HepG2 (cell line): ENCODE results near the gene ZDHHC18. TPM values are rescaled to one million over a fixed set of nuclear protein-coding genes. Genes with fewer than 3 reads are reported as not detected.

Experiments used
- AHR ChIP-seq: IDR thresholded peaks from 2 replicates; pipeline ENCODE4 v1.6.1; 2018; ENCODE audit warnings: missing genetic modification reagents, missing compliant biosample characterization
- BRD4 ChIP-seq: sonication (generic); formaldehyde crosslinking; IDR thresholded peaks from 2 replicates; pipeline ENCODE4 v1.4.0; 2020; ENCODE audit warnings: missing genetic modification reagents
- ELF4 ChIP-seq: sonication (generic); formaldehyde crosslinking; IDR thresholded peaks from 2 replicates; pipeline ENCODE4 v1.5.0; 2020; ENCODE audit warnings: missing genetic modification reagents, mild to moderate bottlenecking, moderate library complexity, borderline replicate concordance
- MED13 ChIP-seq: sonication (generic); formaldehyde crosslinking; IDR thresholded peaks from 2 replicates; pipeline ENCODE4 v1.5.0; 2020; ENCODE audit warnings: missing genetic modification reagents
- MXI1 ChIP-seq: IDR thresholded peaks from 3 replicates; pipeline ENCODE4 v1.6.1; 2012; ENCODE audit warnings: low read depth, low read length, inconsistent platforms, borderline replicate concordance
- NCOR1 ChIP-seq: fragments of 200-600 bp; sonication (generic); IDR thresholded peaks from 2 replicates; pipeline ENCODE4 v1.7.0; 2017; ENCODE audit warnings: antibody characterized with exemption, low read length, borderline replicate concordance
- SMAD3 ChIP-seq: sonication (generic); formaldehyde crosslinking; IDR thresholded peaks from 2 replicates; pipeline ENCODE4 v1.4.0; 2020; ENCODE audit warnings: missing genetic modification reagents
- SMYD3 ChIP-seq: sonication (generic); formaldehyde crosslinking; IDR thresholded peaks from 2 replicates; pipeline ENCODE4 v1.8.1; 2023; ENCODE audit warnings: mild to moderate bottlenecking, missing genetic modification reagents
- WIZ ChIP-seq: sonication (generic); formaldehyde crosslinking; IDR thresholded peaks from 2 replicates; pipeline ENCODE4 v1.5.1; 2020; ENCODE audit warnings: mild to moderate bottlenecking, missing genetic modification reagents
- ZBTB21 ChIP-seq: sonication (generic); formaldehyde crosslinking; IDR thresholded peaks from 2 replicates; pipeline ENCODE4 v1.4.0; 2020; ENCODE audit warnings: missing genetic modification reagents
- ZKSCAN8 ChIP-seq: IDR thresholded peaks from 2 replicates; pipeline ENCODE4 v1.6.1; 2016; ENCODE audit warnings: borderline replicate concordance, missing genetic modification reagents, missing compliant biosample characterization
- ZNF20 ChIP-seq: sonication (generic); formaldehyde crosslinking; IDR thresholded peaks from 2 replicates; pipeline ENCODE4 v1.4.0; 2020; ENCODE audit warnings: mild to moderate bottlenecking, moderate library complexity, missing genetic modification reagents
- ZNF331 ChIP-seq: sonication (generic); formaldehyde crosslinking; IDR thresholded peaks from 2 replicates; pipeline ENCODE4 v1.4.0; 2020; ENCODE audit warnings: missing genetic modification reagents
- ZNF431 ChIP-seq: sonication (generic); formaldehyde crosslinking; IDR thresholded peaks from 2 replicates; pipeline ENCODE4 v1.9.0; 2022; ENCODE audit warnings: missing genetic modification reagents, low read depth, mild to moderate bottlenecking, borderline replicate concordance
- ZNF709 ChIP-seq: sonication (generic); formaldehyde crosslinking; IDR thresholded peaks from 2 replicates; pipeline ENCODE4 v1.5.0; 2020; ENCODE audit warnings: mild to moderate bottlenecking, missing genetic modification reagents
- ZNF790 ChIP-seq: sonication (generic); formaldehyde crosslinking; IDR thresholded peaks from 2 replicates; pipeline ENCODE4 v1.8.0; 2022; ENCODE audit warnings: missing genetic modification reagents, mild to moderate bottlenecking, borderline replicate concordance
- polyA plus RNA-seq, 8 experiments: library from polyadenylated mRNA; depleted of rRNA in 3 of 8; stranded (reverse) in 7 of 8; unstranded in 1 of 8; fragments of >200 nt; fragmentation: Illumina TruSeq in 4 of 8; extraction: Trizol in 4 of 8; gene quantifications; 2 replicates each; pipeline versions ENCODE4 v1.2.1 to v1.2.3, GENCODE V29; 2011 to 2016; ENCODE audit warnings: low read depth in 4 of 8, missing spikeins in 1 of 8, mixed read lengths in 1 of 8; ENCODE audit not compliant: insufficient read depth in 1 of 8
- total RNA-seq, 5 experiments: library from RNA; depleted of rRNA; stranded (reverse); fragments of >200 nt; fragmentation: Illumina TruSeq; extraction: Trizol; gene quantifications; 2 replicates each; pipeline ENCODE4 v1.2.3, GENCODE V29; 2016; ENCODE audit warnings: low read depth in 1 of 5
- TF ChIP-seq, protein P1 (sequence below): sonication (generic); formaldehyde crosslinking; IDR thresholded peaks from 2 replicates; pipeline ENCODE4 v1.8.1; 2022; ENCODE audit warnings: low read depth, mild to moderate bottlenecking, missing genetic modification reagents
- TF ChIP-seq, protein P2 (sequence below): sonication (generic); formaldehyde crosslinking; IDR thresholded peaks from 2 replicates; pipeline ENCODE4 v1.4.0; 2020; ENCODE audit warnings: missing genetic modification reagents, low read depth, mild to moderate bottlenecking, borderline replicate concordance
- TF ChIP-seq, protein P3 (sequence below): sonication (generic); formaldehyde crosslinking; IDR thresholded peaks from 2 replicates; pipeline ENCODE4 v1.4.0; 2020; ENCODE audit warnings: mild to moderate bottlenecking, missing genetic modification reagents, borderline replicate concordance
- TF ChIP-seq, protein P4 (sequence below): sonication (generic); formaldehyde crosslinking; IDR thresholded peaks from 2 replicates; pipeline ENCODE4 v1.4.0; 2020; ENCODE audit warnings: mild to moderate bottlenecking, missing genetic modification reagents
- TF ChIP-seq, protein P5 (sequence below): sonication (generic); formaldehyde crosslinking; IDR thresholded peaks from 2 replicates; pipeline ENCODE4 v1.8.0; 2022; ENCODE audit warnings: missing genetic modification reagents, mild to moderate bottlenecking, borderline replicate concordance

ZDHHC18 gene
- total and polyA plus RNA-seq, 2 of the 13 experiments (the other 11 are each of a cell fraction or from before 2014, with no cell fraction given): 13.2 to 35.3 TPM

DNA sequence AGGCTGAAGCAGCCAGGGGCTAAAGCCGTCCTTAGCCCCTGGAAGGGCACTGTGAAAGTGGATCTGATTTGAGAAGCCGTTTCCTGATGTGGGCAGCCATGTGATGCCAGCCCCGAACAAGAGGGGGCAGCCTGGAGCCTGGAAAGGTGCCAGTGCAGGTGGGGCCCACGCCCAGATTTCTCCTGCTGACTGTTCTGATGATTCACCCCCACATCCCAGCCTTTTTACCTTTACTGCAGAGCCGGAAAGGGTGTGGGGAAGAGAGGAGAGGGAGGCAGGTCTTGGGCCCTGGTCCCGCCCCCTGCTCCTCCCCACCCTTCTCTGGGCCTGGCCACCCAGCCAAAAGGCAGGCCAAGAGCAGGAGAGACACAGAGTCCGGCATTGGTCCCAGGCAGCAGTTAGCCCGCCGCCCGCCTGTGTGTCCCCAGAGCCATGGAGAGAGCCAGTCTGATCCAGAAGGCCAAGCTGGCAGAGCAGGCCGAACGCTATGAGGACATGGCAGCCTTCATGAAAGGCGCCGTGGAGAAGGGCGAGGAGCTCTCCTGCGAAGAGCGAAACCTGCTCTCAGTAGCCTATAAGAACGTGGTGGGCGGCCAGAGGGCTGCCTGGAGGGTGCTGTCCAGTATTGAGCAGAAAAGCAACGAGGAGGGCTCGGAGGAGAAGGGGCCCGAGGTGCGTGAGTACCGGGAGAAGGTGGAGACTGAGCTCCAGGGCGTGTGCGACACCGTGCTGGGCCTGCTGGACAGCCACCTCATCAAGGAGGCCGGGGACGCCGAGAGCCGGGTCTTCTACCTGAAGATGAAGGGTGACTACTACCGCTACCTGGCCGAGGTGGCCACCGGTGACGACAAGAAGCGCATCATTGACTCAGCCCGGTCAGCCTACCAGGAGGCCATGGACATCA, 36.5 kb downstream of the ZDHHC18 start, which contains the start of gene SFN (continued):
- TF ChIP-seq, protein P1, sequence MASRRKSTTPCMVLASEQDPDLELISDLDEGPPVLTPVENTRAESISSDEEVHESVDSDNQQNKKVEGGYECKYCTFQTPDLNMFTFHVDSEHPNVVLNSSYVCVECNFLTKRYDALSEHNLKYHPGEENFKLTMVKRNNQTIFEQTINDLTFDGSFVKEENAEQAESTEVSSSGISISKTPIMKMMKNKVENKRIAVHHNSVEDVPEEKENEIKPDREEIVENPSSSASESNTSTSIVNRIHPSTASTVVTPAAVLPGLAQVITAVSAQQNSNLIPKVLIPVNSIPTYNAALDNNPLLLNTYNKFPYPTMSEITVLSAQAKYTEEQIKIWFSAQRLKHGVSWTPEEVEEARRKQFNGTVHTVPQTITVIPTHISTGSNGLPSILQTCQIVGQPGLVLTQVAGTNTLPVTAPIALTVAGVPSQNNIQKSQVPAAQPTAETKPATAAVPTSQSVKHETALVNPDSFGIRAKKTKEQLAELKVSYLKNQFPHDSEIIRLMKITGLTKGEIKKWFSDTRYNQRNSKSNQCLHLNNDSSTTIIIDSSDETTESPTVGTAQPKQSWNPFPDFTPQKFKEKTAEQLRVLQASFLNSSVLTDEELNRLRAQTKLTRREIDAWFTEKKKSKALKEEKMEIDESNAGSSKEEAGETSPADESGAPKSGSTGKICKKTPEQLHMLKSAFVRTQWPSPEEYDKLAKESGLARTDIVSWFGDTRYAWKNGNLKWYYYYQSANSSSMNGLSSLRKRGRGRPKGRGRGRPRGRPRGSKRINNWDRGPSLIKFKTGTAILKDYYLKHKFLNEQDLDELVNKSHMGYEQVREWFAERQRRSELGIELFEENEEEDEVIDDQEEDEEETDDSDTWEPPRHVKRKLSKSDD (CRISPR knock-in tag): no peak
- TF ChIP-seq, protein P2, sequence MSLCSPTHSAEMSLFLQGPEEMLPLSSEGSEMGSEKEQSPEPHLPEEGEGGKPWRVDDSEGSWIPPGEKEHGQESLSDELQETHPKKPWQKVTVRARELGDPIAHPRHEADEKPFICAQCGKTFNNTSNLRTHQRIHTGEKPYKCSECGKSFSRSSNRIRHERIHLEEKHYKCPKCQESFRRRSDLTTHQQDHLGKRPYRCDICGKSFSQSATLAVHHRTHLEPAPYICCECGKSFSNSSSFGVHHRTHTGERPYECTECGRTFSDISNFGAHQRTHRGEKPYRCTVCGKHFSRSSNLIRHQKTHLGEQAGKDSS (CRISPR knock-in tag): no peak
- no peak for TF ChIP-seq MED13
- no peak for TF ChIP-seq NCOR1
- no peak for TF ChIP-seq ZNF331 (CRISPR knock-in tag)
- TF ChIP-seq ZNF20 (CRISPR knock-in tag): no peak
- no peak for TF ChIP-seq SMYD3 (CRISPR knock-in tag)
- TF ChIP-seq, protein P3, sequence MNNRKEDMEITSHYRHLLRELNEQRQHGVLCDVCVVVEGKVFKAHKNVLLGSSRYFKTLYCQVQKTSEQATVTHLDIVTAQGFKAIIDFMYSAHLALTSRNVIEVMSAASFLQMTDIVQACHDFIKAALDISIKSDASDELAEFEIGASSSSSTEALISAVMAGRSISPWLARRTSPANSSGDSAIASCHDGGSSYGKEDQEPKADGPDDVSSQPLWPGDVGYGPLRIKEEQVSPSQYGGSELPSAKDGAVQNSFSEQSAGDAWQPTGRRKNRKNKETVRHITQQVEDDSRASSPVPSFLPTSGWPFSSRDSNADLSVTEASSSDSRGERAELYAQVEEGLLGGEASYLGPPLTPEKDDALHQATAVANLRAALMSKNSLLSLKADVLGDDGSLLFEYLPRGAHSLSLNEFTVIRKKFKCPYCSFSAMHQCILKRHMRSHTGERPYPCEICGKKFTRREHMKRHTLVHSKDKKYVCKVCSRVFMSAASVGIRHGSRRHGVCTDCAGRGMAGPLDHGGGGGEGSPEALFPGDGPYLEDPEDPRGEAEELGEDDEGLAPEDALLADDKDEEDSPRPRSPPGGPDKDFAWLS (CRISPR knock-in tag): peak; percentile 72; the same call in 1 of the 2 replicates
- TF ChIP-seq, protein P4, sequence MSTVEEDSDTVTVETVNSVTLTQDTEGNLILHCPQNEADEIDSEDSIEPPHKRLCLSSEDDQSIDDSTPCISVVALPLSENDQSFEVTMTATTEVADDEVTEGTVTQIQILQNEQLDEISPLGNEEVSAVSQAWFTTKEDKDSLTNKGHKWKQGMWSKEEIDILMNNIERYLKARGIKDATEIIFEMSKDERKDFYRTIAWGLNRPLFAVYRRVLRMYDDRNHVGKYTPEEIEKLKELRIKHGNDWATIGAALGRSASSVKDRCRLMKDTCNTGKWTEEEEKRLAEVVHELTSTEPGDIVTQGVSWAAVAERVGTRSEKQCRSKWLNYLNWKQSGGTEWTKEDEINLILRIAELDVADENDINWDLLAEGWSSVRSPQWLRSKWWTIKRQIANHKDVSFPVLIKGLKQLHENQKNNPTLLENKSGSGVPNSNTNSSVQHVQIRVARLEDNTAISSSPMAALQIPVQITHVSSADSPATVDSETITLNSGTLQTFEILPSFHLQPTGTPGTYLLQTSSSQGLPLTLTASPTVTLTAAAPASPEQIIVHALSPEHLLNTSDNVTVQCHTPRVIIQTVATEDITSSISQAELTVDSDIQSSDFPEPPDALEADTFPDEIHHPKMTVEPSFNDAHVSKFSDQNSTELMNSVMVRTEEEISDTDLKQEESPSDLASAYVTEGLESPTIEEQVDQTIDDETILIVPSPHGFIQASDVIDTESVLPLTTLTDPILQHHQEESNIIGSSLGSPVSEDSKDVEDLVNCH: no peak
- TF ChIP-seq ZNF431 (CRISPR knock-in tag): no peak
- TF ChIP-seq WIZ (CRISPR knock-in tag): no peak
- no peak for TF ChIP-seq ZNF790 (CRISPR knock-in tag)
- TF ChIP-seq AHR: no peak
- no peak for TF ChIP-seq SMAD3 (CRISPR knock-in tag)
- no peak for TF ChIP-seq BRD4 (CRISPR knock-in tag)
- TF ChIP-seq ZBTB21 (CRISPR knock-in tag): no peak
- TF ChIP-seq ELF4: no peak
- TF ChIP-seq, protein P5, sequence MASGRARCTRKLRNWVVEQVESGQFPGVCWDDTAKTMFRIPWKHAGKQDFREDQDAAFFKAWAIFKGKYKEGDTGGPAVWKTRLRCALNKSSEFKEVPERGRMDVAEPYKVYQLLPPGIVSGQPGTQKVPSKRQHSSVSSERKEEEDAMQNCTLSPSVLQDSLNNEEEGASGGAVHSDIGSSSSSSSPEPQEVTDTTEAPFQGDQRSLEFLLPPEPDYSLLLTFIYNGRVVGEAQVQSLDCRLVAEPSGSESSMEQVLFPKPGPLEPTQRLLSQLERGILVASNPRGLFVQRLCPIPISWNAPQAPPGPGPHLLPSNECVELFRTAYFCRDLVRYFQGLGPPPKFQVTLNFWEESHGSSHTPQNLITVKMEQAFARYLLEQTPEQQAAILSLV: no peak
- TF ChIP-seq MXI1: peak; percentile 66; the same call in 1 of the 3 replicates
- no peak for TF ChIP-seq ZKSCAN8 (CRISPR knock-in tag)
- no peak for TF ChIP-seq ZNF709 (CRISPR knock-in tag)
